GM19193 (cell line): ENCODE results near the gene BCL2.

Source experiments
- POLR2A ChIP-seq: IDR thresholded peaks from 4 replicates; pipeline ENCODE4 v1.6.1; 2011; ENCODE audit not compliant: insufficient read depth, insufficient read length; ENCODE audit errors: extremely low read depth

Gene BCL2

DNA sequence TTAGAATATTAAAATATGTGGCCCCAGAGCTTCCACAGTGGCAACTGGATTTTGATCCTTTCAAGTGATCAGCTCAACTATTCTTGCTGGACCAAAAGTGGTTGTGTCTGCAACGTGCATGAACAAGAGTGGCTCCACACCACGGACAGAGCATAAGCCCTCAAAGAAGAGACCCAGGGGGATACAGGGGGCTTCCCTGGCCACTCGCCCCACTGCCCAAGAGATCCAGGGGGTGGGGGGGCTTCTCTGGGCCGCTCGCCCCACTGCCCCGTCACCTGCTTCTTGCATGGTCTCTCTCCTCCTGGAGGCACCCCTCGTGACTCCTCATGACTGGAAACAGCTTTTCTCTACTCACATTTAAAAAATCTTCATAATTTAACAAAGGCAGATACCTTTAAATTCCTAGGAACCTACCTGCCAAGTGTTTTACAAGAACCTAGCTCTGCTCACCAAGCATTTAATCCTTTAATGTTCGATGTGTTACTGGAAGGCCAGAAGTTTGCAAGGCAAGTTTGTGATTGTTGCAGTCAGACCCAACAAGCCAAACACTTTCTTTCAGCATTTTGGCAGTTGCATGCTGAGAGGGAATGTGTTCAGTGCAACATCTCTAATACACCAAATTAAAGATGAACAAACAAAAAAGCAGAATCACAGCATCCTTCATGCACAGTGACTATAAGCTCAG, 174.3 kb downstream of the BCL2 start:
- TF ChIP-seq POLR2A = no peak

DNA sequence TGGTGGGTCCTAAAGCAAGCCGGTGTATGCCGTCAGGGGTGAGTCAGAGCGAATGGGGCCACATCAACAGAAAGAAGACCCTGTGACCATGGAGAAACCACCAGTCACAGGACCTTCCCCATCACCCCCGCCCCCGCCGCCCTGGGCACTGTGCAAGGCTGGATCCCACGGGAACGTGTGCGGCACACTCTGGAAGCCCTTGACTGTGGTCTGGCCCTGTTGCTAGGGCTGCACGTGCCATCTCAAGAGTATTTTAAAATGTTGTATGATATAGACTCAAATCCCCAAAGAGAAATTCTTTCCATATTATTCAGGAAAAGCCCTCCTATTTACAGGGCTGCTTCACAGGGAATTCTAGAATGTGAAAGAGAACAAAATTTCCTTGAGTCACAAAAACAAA, 174.8 kb downstream of the BCL2 start:
- TF ChIP-seq POLR2A = no peak

DNA sequence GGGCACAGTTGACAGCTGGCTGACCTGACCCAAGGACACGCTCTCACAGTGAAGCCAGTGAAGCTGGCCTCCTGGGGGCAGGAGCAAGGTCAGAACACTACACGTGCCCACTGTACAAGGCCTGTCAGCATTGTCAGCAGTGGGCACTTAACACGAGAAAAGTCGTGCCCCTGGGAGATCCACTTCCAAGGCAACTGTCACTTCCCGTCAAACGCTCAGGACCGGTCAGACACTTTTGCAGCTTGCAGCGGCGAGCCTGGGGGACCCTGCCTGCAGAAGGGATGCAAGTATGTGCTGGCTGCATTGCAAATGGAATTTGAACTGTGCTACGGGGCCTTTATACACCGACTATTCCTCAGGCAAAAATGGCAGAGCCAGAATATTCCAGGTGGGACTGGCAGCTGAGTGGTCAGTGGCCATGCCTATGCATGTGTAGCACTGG, 176.2 kb downstream of the BCL2 start:
- TF ChIP-seq POLR2A = no peak

DNA sequence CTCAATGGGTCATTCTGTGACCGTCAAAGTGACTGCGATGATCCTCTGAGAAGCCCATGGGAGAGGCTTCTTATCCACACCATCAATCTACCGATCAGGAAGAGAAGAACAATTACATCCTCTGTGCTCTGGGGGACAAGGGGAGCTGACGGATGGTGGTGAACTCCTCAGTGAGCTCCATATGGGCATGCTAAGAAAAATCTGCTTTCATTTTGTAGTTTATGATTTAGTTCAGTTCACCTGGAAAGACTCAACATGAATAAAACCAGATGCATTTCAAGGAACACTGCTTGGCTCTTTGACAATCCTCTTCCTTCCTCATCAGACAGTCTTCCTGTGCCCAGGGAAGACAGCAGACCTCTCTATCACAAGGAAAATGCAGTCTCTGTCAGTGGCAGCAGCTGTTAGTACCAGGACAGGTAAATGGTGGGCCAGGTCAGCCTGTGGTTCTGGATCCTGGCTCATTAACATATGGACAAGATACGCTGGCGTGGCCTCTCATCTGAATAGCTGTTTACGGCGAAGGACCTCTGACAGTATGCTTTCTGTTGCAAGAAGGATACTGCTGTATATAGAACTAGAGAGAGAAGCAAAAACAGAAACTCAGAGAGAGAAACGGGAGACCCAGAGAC, 176.9 kb downstream of the BCL2 start:
- TF ChIP-seq POLR2A = no peak

DNA sequence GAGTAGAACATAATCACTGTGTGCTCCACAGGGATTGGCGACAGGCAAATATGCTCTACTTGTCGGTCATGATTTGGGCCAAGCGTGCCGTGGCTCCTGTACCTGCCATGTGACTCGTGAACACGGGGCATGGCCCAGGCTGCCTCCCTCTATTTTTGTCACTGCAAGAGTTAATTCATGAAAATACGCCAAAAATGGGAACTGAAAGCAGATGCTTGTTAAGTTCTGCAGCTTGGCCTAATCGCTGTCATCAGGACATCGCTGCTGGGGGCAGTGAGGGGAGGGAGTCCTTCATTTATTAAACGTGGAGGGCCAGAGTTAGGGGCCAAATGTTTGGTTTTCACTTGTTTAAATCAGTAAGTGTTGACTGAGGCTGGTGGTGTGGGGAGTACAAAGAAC, 177.8 kb downstream of the BCL2 start:
- peak; percentile 52 for TF ChIP-seq POLR2A

DNA sequence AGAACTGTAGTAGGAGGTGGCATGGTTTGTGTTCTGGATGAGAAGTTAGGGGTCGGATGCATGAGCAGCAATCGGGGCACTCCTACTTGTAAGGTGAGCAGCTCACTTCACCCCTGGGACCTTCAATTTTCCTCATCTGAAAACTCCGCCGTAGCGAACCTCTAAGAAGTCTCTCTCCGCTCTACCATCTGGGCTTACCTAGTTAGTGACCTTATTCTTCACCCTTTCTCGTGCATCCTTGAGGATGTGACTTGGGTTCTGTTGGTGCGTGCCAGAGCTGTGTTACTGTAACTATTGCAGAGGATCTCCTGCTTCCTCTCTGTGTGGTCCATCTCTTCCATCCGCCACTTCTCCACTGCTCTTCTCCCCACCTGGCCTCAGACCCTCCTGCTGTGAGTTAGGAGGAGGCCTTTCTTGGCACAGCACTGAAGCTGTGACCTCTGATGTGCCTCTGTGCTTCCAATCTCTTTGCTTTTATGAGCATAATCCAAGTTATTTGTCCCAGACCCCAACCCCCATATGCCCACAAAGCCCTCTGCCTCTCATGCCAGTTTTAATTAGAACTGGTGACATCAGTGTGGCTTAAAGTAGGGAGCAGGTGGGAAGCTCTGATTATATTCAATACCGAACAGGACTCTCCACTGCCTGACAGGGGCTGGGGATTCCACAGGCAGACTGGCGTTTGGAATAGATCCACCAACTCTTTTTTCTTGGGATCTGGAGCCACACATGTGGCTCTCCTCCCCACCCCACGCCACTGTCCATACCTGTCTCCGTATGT, 178.4 kb downstream of the BCL2 start:
- no peak for TF ChIP-seq POLR2A

DNA sequence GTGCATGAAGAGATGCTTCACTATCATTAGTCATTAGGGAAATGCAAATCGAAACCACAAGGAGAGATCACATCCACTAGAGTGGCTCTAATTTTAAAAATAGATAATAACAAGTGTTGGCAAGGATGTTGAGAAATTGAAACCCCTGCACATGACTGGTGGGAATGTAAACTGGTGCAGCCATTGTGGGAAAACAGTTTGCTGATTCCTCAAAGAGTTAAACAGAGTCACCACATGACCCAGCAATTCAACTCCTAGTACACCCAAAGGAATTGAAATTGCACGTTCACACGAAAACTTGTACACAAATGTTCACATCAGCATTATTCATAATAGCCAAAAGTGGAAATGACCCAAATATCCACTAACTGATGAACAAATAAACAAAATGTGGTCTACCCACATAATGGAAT, 179.5 kb downstream of the BCL2 start:
- TF ChIP-seq POLR2A = no peak

DNA sequence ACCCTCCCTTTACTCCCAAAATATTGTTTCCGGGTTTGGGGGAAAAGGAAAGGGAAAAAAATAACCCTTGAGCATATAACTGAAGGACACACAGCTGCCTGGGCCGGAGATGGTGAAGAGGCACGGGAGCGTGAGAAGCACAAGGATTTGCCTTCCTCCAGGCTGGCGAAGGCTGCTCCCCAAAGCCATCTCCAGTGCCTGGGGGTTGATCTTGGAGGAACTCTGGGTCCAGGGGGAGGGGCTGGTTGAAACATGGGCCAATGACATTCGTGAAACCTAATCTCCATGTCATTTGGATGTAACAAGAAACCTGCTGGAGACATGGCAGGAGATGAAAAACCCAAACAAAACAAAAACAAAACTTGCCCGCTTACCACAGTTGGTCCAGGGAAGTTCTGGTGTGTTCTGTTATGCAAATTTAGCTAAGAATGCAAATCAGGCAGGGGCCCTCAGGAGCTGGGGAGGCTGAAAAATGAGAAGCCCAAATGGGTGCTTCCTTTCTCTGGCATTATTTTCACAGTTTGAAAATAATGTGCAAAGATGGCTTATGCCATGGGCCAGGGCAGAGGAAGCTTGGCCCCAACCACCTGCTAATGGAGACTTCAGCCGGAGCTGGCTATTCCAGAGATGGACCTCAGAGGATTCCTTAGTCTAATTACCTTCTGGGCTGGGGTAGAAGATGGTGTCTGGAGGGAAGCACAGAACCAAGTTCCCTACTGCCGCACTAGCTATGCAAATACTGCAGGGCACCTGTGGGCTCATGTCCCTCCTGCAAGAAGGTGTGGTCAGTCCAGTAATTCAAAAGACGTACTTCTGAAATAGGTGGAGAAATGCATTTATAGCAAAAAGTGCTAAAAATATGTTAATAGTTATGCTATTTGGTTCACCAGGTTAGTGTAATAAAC, 180.9 kb downstream of the BCL2 start:
- TF ChIP-seq POLR2A = peak; percentile 47

DNA sequence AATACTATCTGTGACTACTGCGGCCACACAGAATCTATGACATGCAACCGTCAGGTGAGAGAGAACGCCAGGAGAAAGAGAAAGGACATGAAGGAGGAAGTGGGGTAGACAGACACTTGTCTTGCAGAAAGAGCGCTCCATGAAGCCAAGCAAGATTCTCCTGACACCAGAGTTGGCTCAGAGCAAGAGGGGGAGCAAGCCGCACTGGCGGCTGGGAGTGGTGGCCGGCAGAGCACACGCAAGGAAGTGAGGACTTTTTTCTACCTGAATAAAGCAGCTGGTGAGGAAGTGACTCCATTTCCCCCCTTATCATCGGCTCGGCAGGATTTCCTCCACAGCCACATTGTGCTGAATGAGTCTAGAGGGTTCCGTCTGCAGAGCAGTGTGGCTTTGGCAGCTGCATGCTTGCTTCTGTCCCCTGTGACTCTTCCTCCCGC, 181.6 kb downstream of the BCL2 start:
- peak; percentile 49 for TF ChIP-seq POLR2A

DNA sequence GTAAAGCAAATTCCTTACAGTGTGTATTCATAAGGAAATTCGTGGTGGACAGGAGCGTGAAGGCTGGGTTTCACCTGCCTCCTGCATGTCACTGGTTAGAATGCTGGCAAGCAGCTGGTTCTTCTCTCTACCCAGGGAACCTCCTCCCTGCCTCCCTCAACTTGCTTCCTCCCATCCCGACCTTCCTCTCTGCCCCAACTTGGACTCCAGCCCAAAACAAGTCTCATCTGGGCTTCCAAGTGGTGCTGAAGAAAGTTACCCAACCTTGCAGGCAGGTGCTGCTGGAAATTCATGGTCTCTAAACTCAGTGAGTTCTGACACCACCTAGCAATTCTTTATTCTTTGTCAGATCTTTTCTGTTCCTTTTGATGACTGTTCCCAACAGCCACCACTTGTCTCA, 184.5 kb downstream of the BCL2 start:
- no peak for TF ChIP-seq POLR2A

DNA sequence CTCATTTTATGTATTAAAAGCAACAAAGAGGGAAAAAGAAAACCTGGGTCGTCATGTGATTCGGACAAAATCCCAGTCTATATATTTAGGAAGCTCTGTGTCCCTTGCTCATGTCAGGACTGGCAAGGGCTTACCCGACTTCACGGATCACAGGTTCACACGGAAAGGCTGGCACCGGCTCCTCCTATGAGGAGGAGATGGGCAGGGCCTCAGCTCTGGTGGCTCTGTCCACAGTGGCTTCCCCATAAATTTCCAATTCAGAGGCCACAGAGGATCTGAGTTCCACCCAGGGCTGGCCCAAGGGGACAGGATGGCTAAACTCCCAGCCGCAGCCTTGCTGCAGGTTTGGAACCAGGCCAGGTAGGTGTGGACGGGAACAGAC, 186.8 kb downstream of the BCL2 start:
- TF ChIP-seq POLR2A = no peak

DNA sequence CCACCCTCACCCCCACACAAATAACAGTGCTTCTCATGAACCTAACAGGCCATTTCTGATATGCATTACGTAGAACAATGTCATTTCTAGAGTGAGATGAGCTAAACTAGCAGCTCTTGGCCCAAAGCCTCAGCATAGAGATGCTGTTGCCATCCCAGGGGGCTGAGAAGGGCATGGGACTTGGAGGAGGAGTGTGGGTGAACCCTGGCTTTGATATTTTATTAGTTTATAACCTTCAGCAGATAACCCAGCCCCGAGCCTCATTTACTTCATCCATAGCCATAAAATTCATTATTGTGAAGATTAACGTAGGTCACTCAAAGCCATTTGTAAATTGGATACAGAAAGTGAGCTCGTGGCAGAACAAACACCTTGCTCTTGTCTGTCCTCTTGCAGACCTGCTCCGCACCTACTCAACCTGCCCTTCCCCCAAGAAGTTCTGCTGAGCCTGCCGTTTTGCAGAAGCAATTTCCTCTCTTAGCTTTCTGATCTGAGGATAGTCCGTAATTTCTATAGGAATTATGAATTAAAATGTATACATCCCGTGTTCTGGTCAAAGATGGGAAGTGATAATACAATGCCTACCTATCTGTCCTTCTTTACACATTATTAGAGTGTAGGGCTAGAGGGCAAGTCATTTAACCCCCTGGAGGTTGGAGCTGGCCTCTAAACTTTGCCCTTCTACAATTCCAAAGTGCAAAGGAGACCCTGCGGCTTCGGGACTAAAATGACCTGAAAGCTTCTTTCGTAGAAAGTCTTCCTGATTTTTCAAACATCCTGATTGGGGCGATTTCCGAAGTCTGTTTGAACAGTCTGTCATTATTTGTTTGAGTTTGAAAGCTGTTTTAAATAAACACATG, 187.4 kb downstream of the BCL2 start:
- no peak for TF ChIP-seq POLR2A

DNA sequence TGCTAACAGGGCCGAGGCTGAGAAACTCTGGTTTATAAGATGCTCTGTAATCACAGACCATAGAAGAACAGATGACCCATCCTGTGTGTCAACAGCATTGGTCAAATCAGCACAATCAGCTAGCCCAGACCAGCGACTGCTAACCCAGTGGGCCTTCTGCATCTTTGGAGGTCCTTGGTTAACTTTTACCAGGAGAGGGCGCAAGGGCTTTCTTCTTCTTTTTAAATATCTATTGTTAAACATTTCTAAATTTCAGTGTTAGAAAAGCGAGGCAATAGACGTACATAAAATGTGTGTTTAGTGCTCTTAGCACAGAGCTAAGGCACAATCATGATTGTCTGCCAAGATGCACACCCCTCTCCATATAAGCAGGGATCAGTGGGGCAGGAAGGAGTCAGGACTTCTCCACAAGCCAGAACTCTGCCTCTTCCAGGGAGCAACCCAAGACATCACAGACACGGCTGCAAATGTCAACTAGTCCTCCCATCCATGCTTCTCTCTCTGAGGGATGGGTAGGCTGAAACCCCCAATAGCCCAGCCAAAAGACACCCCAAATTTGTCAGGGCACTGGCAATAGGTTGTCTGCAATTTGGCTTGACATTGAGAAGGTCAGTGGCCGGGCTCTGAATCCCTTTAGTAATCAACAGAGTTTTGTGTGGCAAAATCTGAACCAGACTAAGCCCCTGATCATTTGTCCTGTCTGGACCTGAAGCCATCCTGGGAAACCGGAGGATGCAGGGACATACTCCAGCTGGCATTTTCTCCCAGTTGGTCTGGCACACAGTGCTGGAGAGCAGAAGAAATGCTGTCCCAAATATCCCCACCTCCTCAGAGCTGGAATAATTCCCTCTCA, 188.2 kb downstream of the BCL2 start:
- no peak for TF ChIP-seq POLR2A

DNA sequence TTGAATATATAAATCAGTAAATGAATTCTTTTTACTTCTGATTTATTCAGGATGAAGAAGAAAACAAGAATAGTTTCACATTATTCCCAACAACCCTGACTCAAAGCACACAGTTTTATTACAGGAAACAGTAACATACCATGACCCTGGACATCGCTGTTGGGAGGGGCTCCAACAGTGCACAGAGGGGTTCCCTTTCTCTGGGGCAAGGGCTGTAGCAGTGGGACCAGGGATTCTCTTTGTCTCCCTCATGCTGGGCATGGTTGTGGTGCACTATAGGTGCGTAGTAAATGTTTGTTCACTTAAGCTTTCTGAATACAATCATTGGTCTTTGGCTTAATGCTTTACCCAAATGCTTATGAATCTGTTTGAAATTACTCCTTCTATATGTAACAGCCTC, 189.4 kb downstream of the BCL2 start:
- TF ChIP-seq POLR2A = no peak
